ENCODE measurements around the gene ADAMTS3.
"Not testable (repeated sequence)": the region's sequence is repeated elsewhere in the genome, so short reads cannot be mapped to it uniquely, and the experiment has no call there.

ADAMTS3 gene

DNA sequence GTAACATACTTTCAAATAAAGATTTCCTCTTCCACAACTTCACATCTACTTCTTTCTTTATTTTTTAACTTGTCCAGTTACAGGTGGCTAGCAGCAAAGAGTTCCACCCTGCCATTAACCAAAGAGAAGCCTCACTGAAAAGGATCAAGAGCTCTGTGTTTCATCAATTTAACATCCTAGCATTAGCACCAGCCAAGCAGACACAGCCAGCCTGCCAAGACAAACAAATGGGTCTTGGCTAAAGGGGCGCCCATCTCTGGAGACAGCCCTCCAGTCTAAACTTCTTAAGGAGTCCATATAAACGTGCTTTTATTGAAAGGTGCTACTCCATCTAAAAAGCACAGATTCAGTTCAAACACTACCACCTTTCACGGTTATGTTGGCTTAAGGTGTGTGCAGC, 105.3 kb downstream of the ADAMTS3 start:
- DNase-seq, result no peak

DNA sequence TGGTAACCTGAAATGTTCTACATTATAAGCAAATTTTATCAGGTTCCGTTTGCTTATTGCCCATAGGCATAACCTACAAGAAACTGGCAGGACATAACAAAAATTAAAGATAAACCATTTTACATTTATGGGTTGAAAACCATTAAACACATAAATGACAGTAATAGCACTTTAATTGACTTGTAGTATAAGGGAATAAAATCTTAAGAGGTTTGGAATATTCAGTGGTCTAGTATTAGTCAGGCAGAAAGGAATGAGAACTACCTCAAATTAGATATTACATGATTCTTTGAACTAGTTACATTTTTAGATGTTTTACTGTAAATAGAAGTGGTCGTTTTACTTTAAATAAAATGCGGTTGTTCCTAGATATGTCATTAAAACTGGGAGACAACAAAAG, 111.9 kb downstream of the ADAMTS3 start:
- DNase-seq, result no peak

DNA sequence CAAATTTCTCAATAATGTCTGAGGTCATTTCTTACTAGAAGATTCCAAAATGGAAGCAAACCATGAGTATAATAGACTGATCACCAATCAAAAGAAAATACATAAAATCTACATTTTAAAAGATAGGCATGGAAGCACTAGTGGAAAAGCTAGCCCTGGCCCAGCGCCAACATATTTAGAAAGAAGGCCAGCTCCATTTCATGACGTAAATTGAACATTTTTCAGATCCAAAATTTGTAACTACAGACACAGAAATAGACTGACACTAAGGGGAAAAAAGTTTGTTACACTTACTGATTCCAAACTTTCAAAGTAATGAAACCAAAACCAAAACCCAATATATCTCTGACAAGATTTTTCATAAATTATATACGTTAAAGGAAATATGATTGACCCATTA, 117.7 kb downstream of the ADAMTS3 start:
- no peak for DNase-seq

DNA sequence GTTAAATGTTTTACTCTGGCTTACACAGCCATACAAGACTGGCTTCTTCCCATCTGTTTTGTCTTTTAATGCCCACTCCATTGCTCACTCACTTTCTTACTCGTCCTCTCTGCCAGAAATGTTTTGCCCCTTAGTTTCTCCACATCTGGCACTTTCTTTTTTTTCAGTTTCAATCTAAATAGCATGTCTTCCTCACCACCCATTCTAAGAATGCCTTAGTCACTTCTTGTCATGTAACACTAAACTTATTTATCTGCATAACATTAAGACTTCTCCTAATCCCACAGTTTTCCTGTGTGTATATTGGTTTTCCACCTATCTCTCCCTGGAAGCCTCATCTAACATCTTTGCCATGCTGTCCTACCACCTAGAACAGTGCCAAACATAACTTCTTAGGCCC, 119.3 kb downstream of the ADAMTS3 start:
- no peak for DNase-seq

DNA sequence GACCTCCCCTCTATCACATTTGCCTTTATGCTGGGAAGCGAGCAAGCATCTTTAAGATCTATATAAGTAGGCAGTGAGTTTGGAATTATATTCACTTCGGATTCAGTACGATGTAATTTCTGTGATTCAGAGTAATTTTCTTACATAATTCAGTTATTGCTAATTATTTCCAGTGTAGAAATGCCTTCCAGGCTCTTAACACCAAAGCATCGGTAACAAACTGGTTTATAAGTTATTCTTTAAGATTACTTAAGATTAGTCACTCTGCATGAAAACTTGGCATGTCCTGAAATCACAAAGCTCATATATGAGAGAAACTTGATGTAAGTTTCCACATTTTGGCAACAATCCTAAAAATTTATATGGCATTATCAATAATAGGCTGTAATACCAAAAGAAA, 120.8 kb downstream of the ADAMTS3 start:
- DNase-seq, result no peak

DNA sequence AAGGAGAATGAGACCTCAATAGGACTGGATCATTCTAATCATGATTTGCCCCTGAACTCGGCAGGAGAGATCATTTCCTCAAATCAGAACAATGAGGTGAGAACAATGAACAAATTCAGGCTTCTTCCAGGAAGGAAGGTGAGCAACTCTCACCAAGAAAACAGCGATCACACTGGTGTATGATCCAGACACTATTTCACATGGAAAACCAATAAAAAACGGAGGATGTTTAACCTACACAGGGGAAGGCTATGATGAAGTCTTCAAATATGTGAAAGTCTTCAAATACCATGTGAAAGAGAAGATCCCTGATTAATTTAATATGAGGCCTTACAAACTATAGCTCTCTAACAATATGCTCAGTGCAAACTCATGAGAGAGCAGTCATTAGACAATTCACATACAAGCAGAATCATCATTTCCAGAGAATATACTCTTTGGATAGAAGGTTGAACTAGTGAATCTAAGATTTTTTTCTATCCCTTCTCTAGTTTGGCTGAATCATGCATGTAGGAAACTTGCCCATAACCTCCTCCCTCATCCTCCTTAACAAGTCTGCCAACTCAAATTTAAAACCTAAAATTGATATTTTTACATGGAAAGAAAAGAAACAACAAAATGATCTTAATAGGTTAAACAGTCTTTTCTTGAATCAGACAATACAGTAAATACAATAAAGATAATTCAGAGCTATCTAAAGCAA, 122.5 kb downstream of the ADAMTS3 start:
- DNase-seq, result no peak

DNA sequence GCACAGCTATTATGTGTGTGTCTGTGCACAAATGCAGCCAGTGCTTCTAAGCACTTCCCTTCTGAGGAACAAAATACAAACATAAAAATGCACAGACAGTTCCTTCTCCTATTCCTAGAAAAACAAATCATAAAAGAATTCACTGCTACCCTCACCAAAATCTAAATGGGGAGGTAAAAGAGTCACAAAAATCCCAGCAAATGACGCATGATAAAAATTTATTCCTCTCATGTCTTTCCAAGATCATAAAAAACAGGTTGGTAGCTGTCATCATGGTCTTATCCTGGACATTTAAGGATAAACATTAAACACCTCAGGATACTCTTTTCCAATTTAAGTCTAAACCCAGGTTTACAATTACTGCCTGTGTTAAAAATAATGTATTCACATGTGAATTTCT, 124.9 kb downstream of the ADAMTS3 start:
- DNase-seq, result no peak

DNA sequence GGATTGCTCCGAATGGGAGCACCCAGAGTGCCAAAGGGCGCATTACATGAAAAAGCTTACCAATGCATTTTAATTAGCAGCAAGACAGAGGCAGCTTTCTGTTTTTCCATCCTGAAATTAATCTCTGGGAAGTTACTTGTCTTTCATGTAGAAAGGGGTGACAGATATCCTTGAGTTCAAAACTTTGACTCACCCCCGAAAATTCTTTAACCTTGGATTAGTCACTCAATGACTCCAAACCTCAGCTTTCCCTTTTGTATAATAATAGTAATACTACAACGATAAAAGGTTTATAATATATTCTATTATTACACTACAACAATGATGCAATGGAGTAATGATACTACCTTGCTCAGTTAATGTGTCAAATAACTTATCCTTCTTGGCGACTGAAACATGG, 126.3 kb downstream of the ADAMTS3 start:
- no peak for DNase-seq

DNA sequence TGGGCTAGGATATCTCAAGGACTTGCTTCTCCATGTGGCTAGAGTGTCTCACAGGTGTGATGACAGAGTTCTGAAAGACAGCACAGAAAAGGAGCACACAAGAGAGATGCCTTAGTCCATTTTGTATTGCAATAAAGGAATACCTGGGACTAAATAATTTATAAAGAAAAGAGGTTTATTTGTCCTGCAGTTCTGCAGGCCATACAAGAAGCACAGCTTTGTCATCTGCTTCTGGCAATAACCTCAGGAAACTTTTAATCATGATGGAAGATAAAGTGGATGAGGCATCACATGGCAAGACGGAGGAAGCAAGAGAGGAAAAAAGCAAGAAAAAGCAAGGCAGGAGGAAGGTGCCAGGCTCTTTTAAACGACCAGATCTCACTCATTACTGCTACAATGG, 126.9 kb downstream of the ADAMTS3 start:
- no peak for DNase-seq

DNA sequence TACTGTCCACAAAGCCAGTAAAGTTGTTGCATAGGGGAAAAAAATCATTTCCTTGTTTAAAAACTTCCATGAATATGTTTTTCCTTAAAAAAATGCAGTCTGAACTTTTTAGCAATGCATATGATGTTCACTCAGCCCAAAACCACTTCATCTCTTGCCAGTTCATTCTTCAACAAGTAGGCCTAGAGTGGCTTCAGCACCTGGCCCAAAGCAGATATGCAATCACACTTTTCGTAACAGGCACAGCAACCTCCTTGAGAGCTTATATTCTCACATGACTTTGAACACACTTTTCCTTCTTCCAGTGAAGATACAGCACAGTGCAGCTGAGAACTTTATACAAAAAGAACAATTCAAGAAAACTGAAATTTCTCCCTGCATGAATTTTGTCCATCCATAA, 128.6 kb downstream of the ADAMTS3 start:
- no peak for DNase-seq

DNA sequence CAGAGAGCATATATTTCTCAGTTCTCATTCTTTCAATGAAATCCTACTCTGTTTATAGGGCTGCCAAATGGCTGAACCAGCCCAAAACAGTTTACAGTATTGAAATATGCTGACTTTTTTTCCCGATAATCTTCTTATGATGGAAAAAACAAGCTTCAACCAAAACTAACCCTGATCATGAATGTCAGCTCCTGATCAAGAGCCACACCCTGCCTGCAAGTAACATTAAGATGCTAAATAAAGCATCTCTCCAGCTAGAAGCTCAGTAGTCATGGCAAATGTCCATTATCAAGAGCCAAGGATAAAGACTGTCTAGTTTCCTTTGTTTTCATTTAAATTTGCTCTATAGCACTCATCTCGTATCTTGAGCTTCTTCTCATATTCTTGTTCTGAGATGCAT, 136.0 kb downstream of the ADAMTS3 start:
- DNase-seq, result no peak

DNA sequence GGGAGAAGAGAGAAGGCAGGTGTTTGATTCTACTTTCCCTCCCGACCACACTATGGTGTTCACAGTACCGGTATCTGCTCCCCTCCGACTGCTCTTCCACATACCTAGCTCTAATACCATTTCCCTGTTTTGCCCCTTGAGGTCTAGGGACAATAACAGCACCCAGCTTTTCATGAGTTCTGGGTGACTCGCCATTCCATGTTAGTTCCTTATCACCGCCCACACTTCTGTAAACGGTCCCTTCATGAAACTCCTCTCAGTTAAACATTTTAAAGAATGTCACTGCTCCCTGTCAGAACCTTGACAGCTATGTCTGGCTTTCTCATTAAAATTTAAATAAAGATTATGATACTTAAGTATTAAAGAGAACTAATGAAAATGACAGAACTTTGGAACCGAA, 136.7 kb downstream of the ADAMTS3 start:
- no peak for DNase-seq

DNA sequence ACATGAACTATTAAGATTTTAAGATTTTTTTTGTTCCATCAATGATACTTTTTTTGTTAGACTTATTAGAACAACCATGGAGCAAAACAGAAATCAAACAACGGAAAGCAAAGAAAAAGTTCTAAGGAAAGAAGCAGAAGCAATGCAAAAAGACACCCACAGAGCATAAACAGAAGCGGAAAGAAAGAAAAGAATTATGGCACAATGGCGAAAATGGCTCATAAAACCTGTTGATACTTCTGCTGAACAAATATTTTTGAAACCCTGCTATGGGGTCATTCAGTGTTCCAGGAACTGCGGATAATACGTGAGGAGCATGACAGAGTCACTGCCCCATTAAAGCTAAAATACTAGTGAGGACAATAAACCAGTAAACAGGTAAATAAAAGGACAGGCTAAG, 138.0 kb downstream of the ADAMTS3 start:
- no peak for DNase-seq

DNA sequence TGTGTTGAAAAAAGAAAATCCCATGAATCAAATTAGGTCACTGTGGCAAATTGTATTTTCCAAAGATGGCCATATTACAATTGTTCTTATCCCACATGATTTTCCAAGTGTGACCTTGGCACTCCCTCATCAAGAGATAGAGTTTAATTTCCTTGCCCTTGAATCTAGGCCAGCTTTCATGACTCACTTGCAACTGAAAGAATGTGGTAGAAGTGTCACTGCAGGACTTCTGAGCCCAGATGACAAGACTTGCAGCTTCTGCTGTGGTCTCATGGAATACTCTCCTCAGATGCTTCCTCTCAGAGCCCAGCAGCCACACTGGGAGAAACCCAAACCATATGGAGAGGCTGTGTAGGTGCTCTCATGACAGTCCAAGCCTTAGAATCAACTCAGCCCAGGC, 139.0 kb downstream of the ADAMTS3 start:
- no peak for DNase-seq

DNA sequence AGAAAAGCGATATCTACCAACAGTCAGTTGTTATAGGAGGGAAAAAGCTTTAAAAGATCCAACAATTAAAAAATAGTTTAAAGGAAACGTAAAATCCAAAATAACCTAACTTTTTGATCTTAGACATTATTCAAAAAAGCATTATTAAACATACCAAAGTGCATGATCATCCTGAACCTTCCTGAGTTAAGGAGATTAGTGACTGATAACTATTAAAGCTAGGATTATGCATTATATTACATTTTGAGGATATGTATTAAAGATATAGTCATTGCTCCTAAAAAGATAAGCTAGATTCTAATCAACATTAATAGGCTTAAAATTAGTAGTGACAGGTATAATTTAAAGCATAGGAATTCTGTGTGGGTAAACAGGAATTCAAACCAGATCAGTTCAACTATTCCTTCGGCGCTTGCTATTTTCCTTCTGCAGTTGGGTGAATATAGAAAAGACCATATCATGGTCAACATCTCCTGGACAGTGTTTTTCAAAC, 139.6 kb downstream of the ADAMTS3 start:
- no peak for DNase-seq

DNA sequence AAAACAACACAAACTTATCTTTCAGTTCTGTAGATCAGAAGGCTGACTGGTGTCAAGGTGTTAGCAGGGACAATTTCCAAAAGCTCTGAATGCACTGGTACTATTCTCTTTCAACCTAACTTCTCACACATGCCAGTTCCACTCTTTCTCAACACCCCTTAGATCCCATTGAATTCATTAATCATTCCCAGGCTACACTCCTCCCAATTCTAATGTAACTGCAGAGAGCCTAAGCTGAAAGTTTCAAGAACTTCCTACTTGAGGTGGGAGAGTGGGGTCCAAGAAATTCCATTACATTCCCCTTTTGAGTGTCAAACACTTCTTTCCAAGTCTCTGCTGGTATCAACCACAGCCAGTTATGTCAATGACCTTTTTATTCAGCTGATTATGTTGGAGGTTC, 142.0 kb downstream of the ADAMTS3 start:
- DNase-seq, result no peak

DNA sequence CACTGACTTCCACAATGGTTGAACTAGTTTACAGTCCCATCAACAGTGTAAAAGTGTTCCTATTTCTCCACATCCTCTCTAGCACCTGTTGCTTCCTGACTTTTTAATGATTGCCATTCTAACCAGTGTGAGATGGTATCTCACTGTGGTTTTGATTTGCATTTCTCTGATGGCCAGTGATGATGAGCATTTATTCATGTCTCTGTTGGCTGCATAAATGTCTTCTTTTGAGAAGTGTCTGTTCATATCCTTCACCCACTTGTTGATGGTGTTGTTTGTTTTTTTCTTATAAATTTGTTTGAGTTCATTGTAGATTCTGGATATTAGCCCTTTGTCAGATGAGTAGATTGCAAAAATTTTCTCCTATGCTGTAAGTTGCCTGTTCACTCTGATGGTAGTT, 143.1 kb downstream of the ADAMTS3 start:
- not testable (repeated sequence) for DNase-seq

DNA sequence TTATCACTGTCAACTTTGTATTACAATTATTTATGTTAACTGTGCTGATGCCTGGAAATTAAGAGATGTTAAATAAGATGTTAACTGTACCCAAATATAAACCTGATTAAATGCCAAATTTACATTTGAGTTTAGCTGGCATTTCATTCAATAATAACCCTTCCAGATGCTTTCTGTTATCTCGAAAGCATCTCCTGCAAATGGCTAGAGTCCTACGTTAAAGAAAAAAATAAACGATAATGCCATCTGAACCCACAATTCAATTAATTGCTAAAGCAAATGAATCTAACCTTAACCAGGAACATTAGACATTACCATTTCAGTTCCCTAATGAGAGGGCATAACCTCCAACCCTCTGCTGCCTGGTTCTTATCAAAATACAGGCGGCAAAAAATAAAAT, 145.0 kb downstream of the ADAMTS3 start:
- no peak for DNase-seq

DNA sequence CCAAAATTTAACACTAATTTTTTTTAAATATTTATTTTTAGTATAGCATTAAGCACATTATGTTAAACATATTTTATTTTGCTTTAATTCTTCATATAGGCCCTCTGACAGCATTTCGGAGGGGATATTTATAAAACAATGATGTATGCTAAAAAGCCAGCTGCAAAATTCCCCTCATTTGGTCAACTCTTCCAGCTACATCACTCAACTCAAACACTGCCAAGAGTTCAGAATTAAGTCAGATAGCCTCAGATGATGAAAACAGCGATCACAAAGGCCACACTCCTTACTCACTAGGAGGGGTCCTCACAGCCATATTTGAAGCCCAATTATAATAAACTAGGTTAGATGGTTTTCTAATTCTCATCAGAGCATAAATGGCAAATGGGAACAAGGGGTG, 146.6 kb downstream of the ADAMTS3 start:
- no peak for DNase-seq

DNA sequence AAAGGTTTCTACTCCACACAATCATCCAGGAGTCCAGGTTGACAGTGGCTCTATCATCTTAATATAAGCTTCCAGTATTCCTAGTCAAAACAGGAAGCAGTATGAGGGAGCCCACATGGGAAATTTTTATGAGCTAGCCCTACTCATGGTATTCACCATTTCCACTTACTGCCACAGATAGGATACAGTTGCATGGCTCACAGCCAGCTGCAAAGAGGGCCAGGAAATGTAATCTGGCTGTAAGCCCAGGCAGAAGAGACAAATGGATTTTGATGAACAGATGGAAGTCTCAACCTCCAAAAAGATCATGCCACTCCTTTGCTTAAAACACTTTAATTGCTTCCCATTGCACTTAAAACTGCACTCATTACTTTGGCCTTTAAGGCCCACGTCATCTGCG, 150.6 kb downstream of the ADAMTS3 start:
- DNase-seq, result no peak

DNA sequence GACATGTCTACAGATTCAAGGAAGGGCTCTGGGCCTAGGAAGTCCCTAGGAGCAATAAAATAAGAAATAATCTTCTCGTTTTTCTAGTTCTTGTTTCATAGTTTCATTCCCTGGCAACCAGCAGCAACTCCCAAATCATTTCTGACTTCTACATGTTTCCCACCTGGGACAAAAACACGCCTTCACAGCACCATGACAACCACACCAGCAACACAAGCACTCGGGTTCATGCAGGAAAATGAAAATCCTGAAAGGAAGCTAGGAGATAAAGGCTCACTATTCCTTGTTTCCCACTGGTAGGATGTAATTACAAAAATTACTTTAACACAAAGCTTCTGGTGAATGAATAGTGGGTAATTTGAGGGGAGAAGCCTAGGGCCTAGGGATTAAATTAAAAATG, 158.9 kb downstream of the ADAMTS3 start:
- no peak for DNase-seq

DNA sequence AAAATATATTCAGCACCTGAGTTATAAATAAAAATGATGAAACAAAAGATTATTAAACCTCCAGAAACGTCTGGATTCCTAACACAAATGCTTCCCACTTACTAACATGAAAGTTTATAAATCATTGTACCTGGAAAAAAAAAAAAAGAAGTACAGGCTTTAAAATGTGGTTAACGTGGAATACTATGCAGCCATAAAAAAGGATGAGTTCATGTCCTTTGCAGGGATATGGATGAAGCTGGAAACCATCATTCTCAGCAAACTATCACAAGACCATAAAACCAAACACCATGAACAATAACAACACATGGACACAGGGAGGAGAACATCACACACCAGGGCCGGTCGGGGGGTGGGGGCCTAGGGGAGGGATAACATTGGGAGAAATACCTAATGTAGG, 160.5 kb downstream of the ADAMTS3 start:
- no peak for DNase-seq

DNA sequence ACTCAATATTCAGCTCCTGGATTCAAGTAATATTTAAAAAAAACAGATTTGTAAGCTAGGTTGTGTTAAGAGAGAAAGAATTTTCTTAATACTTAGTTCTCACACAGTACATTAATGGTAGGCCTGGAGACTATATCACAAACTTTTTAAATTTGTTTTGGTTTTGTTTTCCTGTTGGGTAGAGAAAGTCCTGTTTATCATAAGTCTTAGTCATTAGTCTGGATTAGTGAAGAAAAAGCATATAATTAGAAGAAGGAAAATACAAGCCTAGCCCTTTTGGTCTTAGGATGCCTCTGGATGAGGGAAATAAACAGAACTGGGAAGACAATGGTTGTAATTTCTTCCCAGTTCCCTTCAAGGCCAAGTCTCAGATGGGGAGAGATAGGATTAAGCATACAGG, 163.6 kb downstream of the ADAMTS3 start:
- DNase-seq, result no peak

DNA sequence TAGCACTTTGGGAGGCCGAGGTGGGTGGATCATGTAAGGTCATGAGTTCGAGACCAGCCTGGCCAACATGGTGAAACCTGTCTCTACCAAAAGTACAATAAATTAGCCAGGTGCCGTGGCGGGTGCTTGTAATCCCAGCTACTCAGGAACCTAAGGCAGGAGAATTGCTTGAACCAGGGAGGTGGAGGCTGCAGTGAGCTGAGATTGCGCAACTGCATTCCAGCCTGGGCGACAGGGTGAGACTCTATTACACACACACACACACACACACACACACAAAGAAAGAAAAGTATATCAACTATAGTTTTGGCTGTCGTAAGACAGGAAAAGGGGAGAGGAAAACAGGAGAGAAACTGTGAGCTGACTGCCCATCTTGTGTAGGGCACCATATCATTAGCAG, 171.7 kb downstream of the ADAMTS3 start:
- DNase-seq, result no peak

DNA sequence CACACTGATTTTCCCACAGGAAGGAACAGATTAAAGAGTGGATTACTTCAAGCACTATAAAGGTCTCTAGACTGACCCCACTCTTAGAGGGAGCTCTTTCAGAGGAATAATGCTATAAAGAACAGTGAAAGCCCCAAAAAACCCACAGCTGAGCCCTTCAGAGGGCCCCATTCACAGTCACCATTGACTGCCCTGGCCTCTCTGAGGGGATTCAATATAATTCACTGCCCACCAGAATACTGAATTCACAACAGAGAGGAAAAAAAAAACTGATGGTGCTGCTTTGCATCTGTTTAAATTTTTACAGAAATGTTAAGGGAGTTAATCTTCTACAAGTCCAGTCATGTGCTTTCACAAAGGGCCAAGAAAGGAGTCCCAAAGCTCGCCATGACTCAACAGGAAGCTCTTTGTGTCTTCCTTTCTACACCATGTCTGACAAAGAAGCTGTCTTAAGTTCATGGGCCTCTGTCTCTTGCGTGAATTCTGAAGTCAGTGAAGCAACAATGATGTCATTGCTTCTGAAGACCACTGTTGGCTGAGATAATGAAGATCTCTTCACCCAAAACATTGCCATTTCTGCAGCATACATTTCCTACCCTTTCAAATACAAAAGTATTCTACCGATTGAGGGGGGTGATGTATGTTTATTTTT, 174.9 kb downstream of the ADAMTS3 start:
- DNase-seq, result no peak

All from MV-4-11 (cell line).